HG03460 (cell line): ENCODE measurements around the gene IFNL4.
"Not testable (repeated sequence)": the region's sequence is repeated elsewhere in the genome, so short reads cannot be mapped to it uniquely, and the experiment has no call there.

ENCODE experiments used
- ATAC-seq: cut with Tn5 transposase; IDR thresholded peaks from one replicate; pipeline ENCODE4 v1.9.1; 2021; ENCODE audit not compliant: unreplicated experiment

IFNL4 gene

DNA sequence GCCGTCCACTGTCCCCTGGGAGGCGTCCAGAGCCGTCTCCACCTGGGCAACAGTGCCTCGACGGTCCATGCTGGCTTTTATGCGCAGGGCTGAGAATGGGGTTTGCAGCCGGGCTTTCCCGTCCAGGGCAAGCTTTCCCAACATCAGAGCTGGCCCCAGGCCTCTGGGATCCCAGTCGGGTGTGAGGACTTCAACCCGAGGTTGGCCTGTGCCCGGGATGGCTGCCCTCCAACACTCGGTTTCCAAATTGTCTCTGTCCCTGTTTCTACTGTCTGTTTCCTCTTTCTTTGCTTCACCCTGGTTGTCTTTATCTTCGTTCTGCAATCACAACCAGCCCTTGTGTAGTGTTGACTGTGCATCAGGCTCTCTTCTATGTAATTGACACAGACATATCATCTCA is at the start of gene IFNL4:
Gene IFNL4, minus strand, starts transcription at position 51 of the 400 bp plus-strand sequence.
- ATAC-seq = no peak

DNA sequence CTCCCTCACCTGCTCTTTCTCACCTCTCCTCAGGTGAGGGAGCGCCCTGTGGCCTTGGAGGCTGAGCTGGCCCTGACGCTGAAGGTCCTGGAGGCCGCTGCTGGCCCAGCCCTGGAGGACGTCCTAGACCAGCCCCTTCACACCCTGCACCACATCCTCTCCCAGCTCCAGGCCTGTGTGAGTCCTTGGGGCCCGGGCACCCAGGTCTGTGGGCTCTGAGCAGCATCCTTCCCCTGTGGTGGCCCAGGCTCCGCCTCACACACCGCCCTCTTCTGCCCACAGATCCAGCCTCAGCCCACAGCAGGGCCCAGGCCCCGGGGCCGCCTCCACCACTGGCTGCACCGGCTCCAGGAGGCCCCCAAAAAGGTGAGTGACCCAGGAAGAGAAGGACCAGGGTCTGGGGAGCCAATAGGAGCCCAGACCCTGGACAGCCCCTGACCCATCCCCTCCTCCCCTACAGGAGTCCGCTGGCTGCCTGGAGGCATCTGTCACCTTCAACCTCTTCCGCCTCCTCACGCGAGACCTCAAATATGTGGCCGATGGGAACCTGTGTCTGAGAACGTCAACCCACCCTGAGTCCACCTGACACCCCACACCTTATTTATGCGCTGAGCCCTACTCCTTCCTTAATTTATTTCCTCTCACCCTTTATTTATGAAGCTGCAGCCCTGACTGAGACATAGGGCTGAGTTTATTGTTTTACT is 49.4 kb upstream of the IFNL4 start:
- ATAC-seq = no peak

DNA sequence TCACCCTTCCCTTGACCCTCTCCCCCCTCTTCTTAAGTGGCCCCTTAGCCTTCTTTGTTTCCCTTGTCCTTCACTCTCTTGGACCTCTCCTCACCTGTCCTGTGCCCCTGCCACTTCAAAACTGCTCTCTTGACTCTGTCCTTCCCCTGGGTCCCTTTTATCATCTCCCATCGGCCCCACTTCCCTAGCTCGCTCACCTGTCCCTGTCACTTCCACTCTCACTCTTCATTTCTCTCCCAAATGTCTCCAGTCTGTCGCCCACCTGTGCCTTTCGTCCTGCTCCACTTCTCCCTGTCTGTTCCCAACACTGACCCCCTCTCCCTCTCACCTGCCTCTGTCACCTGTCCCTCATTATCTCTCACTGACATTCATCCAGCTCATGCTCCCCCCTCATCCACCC is 48.2 kb upstream of the IFNL4 start:
- no peak for ATAC-seq

DNA sequence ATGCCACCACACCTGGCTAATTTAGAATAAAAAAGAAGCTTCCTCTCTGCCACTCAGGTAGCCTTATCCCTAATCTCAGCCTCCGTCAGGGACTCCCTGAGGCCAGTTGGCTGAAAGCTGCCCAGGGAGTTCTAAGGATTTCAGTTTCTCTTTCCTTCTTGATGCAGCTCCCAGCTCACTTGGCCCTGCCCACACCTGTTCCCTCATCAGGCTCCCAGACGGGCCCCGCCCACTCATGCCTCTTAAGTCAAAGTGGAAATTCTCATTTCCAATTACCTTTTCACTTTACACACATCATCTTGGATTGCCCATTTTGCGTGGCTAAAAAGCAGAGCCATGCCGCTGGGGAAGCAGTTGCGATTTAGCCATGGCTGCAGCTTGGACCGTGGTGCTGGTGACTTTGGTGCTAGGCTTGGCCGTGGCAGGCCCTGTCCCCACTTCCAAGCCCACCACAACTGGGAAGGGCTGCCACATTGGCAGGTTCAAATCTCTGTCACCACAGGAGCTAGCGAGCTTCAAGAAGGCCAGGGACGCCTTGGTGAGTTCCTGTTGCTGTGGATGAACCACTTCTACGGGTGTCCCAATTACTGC is 47.5 kb upstream of the IFNL4 start, which contains the start of gene IFNL1:
Gene IFNL1, plus strand, starts transcription at position 353 of the 591 bp plus-strand sequence. Its CDS starts 15 bp downstream, at position 368.
- ATAC-seq = no peak

DNA sequence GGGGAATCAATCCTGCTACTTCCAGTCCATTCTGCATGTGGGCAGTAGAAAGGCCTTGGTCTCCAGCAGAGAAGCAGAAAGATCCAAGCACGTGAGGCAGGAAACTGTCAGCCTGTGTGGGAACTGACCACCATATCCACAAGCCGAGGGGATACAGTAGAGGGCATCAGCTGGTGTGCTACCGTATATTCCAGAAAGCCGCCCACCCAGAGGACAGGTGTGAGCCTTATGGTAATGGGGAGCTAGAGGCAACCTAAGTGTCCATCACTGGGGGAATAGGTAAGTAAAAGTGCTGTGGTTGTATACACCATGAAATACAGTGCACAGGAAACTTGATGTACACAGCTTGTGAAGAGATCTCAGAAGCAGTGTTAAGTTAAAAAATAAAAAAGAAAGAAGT is 44.7 kb upstream of the IFNL4 start:
- no peak for ATAC-seq

DNA sequence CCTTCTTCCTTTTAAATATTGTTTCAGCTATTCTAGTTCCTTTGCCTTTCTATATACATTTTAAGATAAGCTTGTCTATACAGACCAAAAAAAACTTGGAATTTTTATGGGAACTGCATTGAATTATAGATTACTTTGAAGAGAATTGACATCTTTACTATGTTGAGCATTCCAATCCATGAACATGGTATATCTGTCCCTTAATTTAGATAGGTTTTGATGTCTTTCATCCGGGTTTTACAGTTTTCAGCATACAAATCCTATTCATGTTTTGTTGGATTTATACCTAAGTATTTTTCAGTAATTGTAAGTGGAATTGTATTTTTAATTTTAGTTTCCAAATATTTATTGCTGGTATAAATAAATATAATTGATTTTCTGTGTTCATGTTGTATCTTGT is 35.4 kb upstream of the IFNL4 start:
- no peak for ATAC-seq

DNA sequence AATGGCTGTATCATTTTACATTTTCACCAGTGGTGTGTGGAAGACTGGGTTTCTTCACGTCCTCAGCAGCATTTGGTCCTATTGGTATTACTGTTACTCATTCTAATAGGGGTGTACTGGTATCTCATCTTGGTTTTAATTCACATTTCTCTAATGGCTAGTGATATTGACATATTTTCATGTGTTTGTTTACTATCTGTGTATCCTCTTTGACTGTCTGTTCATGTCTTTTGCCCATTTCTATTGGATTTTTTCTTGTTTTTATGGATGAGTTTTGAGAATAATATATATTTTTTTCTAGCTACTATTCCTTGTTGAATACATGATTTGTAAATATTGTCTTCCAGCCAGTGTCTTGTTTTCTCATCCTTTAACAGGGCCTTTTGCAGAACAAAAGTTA is 33.4 kb upstream of the IFNL4 start:
- no peak for ATAC-seq

DNA sequence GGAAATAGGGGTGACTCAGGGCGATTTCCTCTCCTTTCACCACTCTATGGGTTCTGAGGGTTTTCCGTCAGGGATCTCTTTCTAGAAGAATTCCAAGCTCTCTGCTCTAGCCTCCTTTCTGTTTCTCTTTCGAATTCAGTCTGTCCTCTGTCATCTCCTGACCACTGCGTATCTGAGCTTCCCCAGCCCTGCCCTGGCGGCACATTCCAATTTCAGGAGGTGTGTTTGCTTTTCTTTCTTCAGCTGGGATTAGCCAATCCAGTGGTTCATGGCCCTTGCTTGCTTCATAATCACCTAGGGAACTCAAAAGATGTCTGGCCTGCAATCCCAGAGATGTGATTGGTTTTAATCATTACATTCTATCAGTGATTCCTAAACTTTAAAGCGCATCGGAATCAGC is 28.9 kb upstream of the IFNL4 start:
- no peak for ATAC-seq

DNA sequence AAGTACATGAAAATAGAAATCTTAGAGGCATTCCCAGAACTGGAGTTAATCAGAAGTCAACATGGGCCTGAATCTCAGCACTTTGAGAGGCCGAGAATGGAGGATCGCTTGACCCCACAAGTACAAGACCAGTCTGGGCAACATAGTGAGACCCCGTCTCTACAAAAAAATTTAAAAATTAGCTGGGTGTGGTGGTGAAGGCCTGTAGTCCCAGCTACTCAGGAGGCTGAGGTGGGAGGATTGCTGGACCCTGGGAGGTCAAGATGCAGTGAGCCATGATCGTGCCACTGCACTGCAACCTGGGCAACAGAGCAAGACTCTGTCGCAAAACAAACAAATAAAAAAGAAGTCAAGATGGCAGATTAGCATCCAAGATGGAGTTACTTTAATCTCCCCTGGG is 28.1 kb upstream of the IFNL4 start:
- no peak for ATAC-seq

DNA sequence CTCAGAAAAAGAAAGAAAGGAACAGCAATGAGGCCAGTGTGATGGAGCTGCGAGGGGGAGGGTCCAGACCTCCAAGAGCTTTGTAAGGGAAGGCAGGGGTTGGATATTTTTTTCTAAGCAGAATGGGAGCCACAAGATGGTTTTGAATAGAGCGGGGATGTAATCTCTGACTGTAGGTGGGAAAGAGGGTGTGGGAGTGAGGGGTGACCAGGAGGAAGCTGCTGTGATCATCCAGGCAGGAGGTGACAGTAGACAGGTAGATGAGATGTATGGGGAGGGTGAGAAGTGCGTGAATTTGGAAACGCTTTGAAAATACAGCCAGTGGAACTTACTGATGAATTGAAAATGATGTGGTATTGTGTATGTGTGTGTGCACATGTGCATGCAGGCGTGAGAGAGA is 26.9 kb upstream of the IFNL4 start:
- ATAC-seq = no peak

DNA sequence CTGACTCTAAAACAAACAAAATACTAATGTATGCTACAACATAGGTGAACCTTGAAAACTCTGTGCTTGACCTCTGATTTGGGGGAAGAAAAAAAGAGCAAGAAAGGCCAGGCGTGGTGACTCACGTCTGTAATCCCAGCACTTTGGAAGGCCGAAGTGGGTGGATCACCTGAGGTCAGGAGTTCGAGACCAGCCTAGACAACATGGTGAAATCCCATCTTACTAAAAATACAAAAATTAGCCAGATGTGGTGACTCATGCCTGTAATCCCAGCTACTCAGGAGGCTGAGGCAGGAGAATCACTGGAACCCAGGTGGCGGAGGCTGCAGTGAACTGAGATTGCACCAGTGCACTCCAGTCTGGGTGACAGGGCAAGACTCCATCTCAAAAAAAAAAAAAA is 25.2 kb upstream of the IFNL4 start:
- not testable (repeated sequence) for ATAC-seq

DNA sequence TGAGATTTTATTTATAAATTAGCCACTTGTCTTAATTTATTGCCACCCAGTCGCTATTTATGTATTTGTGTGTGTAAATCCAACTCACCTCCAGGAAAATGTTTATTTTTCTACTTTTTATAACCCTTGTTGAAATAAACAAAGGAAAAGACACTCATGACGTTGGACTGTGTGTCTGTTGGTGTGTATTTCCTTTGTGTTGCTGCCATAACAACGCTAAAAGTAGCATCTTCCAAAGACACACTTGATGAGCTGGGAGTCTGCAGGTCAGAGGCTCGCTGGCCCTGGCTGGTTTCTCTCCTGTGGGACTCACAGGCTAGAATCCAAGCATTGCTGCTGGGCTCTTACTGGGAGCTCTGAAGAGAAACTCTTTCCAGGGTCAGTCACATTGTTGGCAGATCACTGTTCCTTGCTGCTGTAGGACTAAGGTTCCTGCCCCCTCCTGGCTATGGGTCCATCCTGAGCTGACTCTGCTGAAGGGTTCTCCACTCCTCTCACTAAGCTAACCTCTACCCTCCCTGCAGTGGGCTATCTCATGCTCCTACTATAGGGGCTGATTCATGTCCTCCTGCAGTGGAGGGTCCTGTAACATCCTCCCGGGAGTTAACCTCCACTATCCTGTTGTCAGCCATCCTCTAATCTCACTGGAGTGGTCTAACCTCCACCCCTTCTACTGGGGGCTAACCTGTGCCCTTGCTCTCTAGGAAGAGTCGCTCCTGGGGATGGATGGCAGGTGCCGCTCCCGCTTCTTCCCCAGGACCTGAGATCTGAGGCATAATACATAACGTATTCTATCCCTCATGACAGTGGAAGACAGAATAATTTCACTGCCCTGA is 21.6 kb upstream of the IFNL4 start:
- no peak for ATAC-seq

DNA sequence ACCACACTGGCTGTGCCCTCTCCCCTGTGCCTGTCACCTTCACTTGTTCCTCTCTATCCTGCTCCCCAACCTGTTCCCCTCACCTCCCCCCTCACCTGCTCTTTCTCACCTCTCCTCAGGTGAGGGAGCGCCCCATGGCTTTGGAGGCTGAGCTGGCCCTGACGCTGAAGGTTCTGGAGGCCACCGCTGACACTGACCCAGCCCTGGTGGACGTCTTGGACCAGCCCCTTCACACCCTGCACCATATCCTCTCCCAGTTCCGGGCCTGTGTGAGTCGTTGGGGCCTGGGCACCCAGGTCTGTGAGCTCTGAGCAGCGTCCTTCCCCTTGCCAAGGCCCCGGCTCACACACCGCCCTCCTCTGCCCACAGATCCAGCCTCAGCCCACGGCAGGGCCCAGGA is 20.7 kb upstream of the IFNL4 start:
- not testable (repeated sequence) for ATAC-seq

DNA sequence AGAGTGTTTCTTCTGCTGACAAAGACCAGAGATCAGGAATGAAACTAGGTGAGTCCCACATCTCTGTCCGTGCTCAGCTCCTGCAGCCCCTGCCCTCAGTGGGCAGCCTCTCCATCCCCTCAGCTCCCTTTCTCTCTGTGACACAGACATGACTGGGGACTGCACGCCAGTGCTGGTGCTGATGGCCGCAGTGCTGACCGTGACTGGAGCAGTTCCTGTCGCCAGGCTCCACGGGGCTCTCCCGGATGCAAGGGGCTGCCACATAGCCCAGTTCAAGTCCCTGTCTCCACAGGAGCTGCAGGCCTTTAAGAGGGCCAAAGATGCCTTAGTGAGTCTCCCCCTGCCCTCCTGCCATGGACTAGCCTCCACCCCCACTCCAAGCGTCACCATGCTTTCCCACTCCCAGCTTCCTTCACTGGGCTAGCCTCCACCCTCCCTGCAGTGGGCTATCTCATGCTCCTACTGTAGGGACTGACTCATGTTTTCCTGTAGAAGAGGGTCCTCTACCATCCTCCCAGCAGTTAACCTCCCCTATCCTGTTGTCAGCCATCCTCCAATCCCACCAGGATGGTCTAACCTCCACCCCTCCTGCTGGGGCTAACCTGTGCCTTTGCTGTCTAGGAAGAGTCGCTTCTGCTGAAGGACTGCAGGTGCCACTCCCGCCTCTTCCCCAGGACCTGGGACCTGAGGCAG is 20.0 kb upstream of the IFNL4 start:
- not testable (repeated sequence) for ATAC-seq

DNA sequence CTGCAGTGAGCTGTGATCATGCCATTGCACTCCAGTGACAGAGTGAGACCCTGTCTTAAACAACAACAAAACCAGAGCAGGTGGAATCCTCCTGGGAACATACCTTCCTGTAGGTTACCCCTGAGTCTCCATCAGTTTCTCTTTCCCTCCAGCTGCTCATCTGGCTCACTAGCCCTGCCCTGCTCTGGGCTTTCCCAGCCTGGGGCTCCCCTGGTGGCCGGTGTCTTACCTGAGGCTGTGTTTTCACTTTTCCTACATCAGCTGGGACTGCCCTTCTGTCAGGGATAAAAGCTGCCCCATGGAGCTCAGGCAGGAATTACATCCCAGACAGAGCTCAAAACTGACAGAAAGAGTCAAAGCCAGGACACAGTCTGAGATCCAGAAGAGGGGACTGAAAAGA is 19.4 kb upstream of the IFNL4 start, which contains the start of gene IFNL2:
Gene IFNL2, plus strand, starts transcription at position 312 of the 400 bp plus-strand sequence. CDS start 173 bp downstream, outside the sequence.
- ATAC-seq = not testable (repeated sequence)

DNA sequence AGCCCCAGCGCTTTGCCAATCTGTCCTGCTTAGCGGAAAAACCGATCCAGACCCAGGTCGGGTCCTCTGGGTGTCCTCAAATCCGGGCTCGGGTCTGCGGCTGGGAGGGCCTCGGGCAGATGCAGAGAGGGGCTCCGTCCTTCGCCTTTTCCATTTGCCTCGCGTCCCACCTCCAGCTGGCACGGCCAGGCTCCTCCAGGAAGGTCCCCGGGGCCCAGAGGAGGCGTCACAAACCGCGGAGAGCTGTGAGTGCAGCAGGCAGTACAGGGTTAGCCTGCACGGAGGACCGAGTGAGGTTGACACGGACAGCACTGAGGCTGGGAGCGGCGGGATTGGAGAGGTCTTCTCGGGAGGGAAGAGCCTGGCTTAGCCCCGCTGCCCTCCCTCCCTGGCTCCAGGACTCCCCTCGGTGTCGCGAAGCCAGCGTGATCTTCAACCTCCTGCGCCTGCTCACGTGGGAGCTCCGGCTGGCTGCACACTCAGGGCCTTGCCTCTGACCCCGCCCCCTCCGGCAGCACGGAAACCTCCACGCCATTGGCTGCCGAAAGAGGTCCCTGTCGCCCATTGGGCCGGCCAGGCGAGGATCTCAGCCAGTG is 16.8 kb upstream of the IFNL4 start:
- no peak for ATAC-seq

DNA sequence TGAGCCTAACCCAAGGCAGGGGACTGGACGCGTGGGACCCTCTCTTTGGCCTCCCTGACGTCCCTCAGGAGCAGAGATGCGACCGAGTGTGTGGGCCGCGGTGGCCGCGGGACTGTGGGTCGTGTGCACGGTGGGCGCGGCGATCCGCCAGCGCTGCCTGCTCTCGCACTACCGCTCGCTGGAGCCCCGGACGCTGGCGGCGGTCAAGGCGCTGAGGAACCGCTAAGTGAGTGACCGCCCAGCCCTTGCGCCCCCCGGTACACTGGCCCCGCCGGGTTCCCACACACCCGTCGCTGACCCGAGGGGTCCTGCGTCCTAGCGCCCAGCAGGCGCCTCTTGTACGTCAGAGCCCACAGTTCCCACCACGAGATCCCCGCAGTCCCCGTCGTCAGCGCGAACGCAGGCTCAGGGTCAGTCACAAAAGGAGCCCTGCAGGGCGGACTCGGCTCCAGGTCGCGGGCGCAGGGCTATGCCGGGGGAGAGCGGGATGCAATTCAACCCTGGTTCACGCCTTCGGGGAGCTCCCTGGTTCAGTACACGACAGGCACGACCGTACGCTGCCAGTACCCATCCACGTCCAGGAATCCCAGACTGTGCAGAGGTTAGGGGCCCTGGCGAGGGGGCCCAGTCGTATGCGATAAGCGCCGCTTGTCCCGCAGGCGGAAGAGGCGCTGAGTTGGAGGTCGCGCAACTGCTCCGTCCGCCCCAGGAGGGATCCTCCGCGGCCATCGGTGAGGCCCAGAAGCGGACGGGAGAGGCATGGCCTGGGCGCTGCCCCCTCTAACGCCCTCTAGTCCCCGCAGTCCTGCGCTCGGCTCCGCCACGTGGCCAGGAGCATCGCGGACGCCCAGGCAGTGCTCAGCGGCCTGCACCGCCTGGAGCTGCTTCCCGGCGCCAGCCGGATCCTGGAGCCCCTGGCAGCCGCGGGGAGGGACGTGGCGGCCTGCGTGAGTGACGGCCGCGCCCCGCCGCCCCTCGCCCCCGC is 15.9 kb upstream of the IFNL4 start:
- ATAC-seq = no peak

DNA sequence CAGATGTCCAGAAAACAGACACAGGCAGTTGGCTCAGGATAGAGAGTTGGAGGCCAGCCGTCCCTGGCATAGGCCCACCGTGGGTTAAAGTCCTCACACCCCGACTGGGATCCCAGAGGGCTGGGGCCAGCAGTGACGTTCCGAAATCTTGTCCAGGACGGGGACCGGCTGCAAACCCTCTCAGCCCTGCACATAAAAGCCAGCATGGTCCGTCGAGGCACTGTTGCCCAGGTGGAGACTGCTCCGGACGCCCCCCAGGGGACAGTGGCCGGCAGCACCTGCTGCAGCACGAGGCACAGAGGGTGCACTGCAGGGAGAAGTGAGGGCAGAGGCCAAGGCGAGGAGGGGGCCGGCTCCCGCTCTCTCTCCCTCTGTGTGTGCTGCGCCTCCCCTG is 15.3 kb upstream of the IFNL4 start:
- ATAC-seq = no peak

DNA sequence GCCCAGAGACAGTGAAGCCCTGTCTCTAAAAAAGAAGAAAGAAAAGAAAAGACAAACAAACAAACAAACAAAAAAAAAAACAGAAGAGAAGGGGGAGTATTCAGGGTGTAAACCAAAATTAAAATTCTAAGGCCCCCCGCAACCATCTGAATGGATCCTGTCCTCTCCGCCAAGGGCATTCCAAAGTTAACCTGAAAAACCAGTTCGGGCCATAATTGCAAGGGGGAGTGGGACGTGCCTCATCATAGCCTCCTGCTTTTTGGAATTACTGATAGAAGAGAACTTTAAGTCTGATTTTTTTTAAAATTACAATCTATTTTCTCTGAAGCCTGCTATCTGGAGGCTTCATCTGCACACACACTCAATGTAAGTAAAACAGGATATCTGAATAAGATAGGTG is 13.8 kb upstream of the IFNL4 start:
- ATAC-seq = no peak

DNA sequence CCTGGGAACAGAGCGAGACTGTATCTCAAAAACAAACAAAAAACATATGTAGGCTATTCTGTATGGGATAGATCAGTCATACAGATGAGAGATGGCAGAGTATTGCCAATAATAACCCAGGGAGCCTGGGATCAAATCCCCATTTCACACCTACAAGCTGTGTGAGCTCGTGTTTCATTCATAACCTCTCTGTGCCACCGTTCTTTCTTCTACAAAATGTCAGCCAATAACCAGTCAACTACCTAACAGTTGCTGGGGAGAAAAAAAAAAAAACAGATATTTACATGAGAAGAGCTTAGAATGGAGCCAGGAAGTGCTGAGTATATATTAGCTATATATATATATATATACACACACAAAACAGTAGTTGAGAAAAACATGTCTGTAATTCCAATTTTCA is 13.0 kb upstream of the IFNL4 start:
- no peak for ATAC-seq
